Measurements from ENCODE around the gene LRRC17. TPM values are rescaled to one million over a fixed set of nuclear protein-coding genes. Genes with fewer than 3 reads are reported as not detected.

Gene LRRC17
- total and polyA plus RNA-seq, 9 of the 15 experiments (the other 6 are each of a cell fraction or from before 2014, with no cell fraction given), result 0.03 to 0.18 (median 0.12) TPM; not detected in 5

DNA sequence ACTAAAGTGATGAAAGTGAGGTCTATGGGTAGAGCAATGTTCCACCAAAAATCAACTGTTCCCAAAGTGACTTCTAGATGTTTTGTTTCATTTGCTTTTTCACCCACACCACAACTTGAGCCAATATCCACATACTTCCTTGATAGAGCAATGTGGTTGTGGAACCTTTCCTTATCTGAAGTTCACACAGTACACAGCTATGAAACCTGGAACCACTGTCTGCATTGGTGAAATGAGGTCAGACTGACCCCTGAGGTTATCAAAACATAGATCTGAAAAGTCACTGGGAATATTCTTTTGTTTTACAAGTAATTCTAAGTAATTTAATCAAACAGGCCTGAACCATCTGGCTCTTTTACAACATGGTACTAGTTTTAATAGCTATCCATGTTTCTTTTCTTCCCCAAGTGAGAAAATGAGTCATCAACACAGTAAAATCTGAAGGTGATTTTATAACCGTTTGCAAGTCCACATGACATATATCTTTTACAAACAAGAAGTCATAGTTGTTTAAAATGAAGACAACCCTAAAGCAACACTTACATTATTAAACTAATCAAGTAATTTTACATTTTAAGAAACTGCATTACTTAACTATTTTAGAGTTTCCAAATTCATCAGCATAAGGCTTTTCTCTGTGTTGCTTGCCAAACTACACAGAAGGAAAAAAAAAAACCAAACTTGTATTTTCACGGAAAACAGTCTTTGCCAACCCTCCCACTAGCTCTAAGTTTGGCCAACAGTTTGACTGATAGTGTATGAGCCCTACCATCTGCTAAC lies 80.3 kb downstream of the LRRC17 start (continued):
- TF ChIP-seq ZBTB33 (CRISPR knock-in tag; IDR thresholded peaks at IDR 0.05), result no peak
- peak; percentile 94 for TF ChIP-seq NCOR1 (IDR thresholded peaks at IDR 0.05)
- TF ChIP-seq ATF7 (IDR thresholded peaks at IDR 0.05), result peak; percentile 98
- TF ChIP-seq CEBPB (tag; IDR thresholded peaks at IDR 0.05), result peak; percentile 68; the same call in 1 of the 2 replicates
- no peak for TF ChIP-seq XRCC3 (IDR thresholded peaks at IDR 0.05)
- TF ChIP-seq, protein P1, sequence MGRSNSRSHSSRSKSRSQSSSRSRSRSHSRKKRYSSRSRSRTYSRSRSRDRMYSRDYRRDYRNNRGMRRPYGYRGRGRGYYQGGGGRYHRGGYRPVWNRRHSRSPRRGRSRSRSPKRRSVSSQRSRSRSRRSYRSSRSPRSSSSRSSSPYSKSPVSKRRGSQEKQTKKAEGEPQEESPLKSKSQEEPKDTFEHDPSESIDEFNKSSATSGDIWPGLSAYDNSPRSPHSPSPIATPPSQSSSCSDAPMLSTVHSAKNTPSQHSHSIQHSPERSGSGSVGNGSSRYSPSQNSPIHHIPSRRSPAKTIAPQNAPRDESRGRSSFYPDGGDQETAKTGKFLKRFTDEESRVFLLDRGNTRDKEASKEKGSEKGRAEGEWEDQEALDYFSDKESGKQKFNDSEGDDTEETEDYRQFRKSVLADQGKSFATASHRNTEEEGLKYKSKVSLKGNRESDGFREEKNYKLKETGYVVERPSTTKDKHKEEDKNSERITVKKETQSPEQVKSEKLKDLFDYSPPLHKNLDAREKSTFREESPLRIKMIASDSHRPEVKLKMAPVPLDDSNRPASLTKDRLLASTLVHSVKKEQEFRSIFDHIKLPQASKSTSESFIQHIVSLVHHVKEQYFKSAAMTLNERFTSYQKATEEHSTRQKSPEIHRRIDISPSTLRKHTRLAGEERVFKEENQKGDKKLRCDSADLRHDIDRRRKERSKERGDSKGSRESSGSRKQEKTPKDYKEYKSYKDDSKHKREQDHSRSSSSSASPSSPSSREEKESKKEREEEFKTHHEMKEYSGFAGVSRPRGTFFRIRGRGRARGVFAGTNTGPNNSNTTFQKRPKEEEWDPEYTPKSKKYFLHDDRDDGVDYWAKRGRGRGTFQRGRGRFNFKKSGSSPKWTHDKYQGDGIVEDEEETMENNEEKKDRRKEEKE (IDR thresholded peaks at IDR 0.05; ENCODE audit: borderline replicate concordance in 1 of 2, control insufficient read depth in 1 of 2, low read depth in 2 of 2, low read length in 1 of 2), result no peak
- peak; percentile 23; the same call in 1 of the 2 replicates for TF ChIP-seq ZNF311 (CRISPR knock-in tag; IDR thresholded peaks at IDR 0.05)
- TF ChIP-seq, protein P2, sequence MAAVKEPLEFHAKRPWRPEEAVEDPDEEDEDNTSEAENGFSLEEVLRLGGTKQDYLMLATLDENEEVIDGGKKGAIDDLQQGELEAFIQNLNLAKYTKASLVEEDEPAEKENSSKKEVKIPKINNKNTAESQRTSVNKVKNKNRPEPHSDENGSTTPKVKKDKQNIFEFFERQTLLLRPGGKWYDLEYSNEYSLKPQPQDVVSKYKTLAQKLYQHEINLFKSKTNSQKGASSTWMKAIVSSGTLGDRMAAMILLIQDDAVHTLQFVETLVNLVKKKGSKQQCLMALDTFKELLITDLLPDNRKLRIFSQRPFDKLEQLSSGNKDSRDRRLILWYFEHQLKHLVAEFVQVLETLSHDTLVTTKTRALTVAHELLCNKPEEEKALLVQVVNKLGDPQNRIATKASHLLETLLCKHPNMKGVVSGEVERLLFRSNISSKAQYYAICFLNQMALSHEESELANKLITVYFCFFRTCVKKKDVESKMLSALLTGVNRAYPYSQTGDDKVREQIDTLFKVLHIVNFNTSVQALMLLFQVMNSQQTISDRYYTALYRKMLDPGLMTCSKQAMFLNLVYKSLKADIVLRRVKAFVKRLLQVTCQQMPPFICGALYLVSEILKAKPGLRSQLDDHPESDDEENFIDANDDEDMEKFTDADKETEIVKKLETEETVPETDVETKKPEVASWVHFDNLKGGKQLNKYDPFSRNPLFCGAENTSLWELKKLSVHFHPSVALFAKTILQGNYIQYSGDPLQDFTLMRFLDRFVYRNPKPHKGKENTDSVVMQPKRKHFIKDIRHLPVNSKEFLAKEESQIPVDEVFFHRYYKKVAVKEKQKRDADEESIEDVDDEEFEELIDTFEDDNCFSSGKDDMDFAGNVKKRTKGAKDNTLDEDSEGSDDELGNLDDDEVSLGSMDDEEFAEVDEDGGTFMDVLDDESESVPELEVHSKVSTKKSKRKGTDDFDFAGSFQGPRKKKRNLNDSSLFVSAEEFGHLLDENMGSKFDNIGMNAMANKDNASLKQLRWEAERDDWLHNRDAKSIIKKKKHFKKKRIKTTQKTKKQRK (IDR thresholded peaks at IDR 0.05; ENCODE audit: borderline replicate concordance, low read depth, low read length), result no peak
- TF ChIP-seq DLX4 (CRISPR knock-in tag; IDR thresholded peaks at IDR 0.05), result no peak
- no peak for TF ChIP-seq ZNF146 (CRISPR knock-in tag; IDR thresholded peaks at IDR 0.05; ENCODE audit: unreplicated experiment)
- TF ChIP-seq PPARD (CRISPR knock-in tag; IDR thresholded peaks at IDR 0.05), result no peak
- TF ChIP-seq MIER1 (IDR thresholded peaks at IDR 0.05; ENCODE audit: low read depth), result peak; percentile 40; the same call in 1 of the 2 replicates
- TF ChIP-seq CHD2 (IDR thresholded peaks at IDR 0.05; ENCODE audit: low read depth, low read length), result no peak
- peak; percentile 77 for TF ChIP-seq HMGN3 (IDR thresholded peaks at IDR 0.05; ENCODE audit: borderline replicate concordance, extremely low read depth, insufficient read length, low read depth, low read length)
- TF ChIP-seq ZNF445 (CRISPR knock-in tag; IDR thresholded peaks at IDR 0.05; ENCODE audit: low read depth), result 0 out of 2 replicates have a peak, but pooled peaks have one; percentile 35
- TF ChIP-seq, protein P3, sequence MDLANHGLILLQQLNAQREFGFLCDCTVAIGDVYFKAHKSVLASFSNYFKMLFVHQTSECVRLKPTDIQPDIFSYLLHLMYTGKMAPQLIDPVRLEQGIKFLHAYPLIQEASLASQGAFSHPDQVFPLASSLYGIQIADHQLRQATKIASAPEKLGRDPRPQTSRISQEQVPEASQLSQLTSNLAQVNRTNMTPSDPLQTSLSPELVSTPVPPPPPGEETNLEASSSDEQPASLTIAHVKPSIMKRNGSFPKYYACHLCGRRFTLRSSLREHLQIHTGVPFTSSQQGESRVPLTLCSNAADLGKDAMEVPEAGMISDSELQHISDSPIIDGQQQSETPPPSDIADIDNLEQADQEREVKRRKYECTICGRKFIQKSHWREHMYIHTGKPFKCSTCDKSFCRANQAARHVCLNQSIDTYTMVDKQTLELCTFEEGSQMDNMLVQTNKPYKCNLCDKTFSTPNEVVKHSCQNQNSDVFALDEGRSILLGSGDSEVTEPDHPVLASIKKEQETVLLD (IDR thresholded peaks at IDR 0.05), result peak; percentile 79
